NB4 (cell line): ENCODE results near the gene MET.

Experiments
- MYC ChIP-seq: IDR thresholded peaks from 2 replicates; pipeline ENCODE4 v1.6.1; 2011; ENCODE audit warnings: low read depth, low read length
- POLR2A ChIP-seq: IDR thresholded peaks from 2 replicates; pipeline ENCODE4 v1.6.1; 2011; ENCODE audit warnings: mild to moderate bottlenecking; ENCODE audit not compliant: insufficient read length; ENCODE audit errors: extremely low read depth
- TF ChIP-seq, protein P1 (sequence below): IDR thresholded peaks from one replicate; pipeline ENCODE4 v1.5.1; 2012; ENCODE audit warnings: low read depth, low read length

DNA sequence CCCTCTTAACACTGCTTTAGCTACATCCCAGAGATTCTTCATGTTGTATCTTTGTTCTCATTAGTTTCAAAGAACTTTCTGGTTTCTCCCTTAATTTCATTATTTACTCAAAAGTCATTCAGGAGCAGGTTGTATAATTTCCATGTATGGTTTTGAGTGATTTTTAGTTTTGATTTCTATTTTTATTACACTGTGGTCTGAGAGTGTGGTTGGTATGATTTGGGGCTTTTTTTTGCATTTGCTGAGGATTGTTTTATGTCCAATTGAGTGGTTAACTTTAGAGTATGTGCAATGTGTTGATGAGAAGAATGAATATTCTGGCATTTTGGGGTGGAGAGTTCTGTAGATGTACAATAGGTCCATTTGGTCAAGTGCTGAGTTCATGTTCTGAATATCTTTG lies 152.5 kb downstream of the MET start:
- TF ChIP-seq, protein P1, sequence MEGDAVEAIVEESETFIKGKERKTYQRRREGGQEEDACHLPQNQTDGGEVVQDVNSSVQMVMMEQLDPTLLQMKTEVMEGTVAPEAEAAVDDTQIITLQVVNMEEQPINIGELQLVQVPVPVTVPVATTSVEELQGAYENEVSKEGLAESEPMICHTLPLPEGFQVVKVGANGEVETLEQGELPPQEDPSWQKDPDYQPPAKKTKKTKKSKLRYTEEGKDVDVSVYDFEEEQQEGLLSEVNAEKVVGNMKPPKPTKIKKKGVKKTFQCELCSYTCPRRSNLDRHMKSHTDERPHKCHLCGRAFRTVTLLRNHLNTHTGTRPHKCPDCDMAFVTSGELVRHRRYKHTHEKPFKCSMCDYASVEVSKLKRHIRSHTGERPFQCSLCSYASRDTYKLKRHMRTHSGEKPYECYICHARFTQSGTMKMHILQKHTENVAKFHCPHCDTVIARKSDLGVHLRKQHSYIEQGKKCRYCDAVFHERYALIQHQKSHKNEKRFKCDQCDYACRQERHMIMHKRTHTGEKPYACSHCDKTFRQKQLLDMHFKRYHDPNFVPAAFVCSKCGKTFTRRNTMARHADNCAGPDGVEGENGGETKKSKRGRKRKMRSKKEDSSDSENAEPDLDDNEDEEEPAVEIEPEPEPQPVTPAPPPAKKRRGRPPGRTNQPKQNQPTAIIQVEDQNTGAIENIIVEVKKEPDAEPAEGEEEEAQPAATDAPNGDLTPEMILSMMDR: no peak
- no peak for TF ChIP-seq POLR2A
- no peak for TF ChIP-seq MYC
